CD8-positive, alpha-beta memory T cell (primary cell): ENCODE measurements around the gene CNPY4. TPM values are rescaled to one million over a fixed set of nuclear protein-coding genes. Genes with fewer than 3 reads are reported as not detected.

Source experiments
- CTCF ChIA-PET: fragments of 350-600 bp; sonication (Branson Sonifier 250); formaldehyde crosslinking; loops from one replicate; lab custom pipeline; 2021; ENCODE audit warnings: antibody characterized with exemption; lab: Charles Lee
- POLR2A ChIA-PET: fragments of 350-600 bp; sonication (Branson Sonifier 250); formaldehyde crosslinking; loops from one replicate; lab custom pipeline; 2021; ENCODE audit warnings: antibody characterized with exemption; lab: Charles Lee
- DNase-seq, 5 donors: peaks; one replicate each; pipeline versions ENCODE4 v3.0.0 to v3.0.0-alpha.2; 2020 to 2022; ENCODE audit warnings: mixed read lengths in 1 of 5
- H3K27ac ChIP-seq: one replicate; pipeline ENCODE4 v1.7.0; 2013; ENCODE audit warnings: low read depth, mild to moderate bottlenecking, low read length, moderate library complexity
- H3K27me3 ChIP-seq: 2 replicates; pipeline ENCODE4 v1.7.0; 2013; ENCODE audit warnings: low read length, mild to moderate bottlenecking; ENCODE audit not compliant: insufficient read depth, poor library complexity, severe bottlenecking
- H3K36me3 ChIP-seq: 2 replicates; pipeline ENCODE4 v1.7.0; 2013; ENCODE audit warnings: mild to moderate bottlenecking, low read length, moderate library complexity; ENCODE audit not compliant: insufficient read depth
- H3K4me1 ChIP-seq: 2 replicates; pipeline ENCODE4 v1.7.0; 2013; ENCODE audit warnings: mild to moderate bottlenecking, low read length, moderate library complexity; ENCODE audit not compliant: insufficient read depth
- H3K4me3 ChIP-seq: 2 replicates; pipeline ENCODE4 v1.7.0; 2013; ENCODE audit warnings: mild to moderate bottlenecking, low read length
- H3K9me3 ChIP-seq: 2 replicates; pipeline ENCODE4 v1.7.0; 2013; ENCODE audit warnings: mild to moderate bottlenecking, low read length
- H3K27ac Mint-ChIP-seq, 8 donors: one replicate each; pipeline ENCODE4 v1.8.0; 2020 to 2021; ENCODE audit warnings: mixed read lengths in 8 of 8, mild to moderate bottlenecking in 6 of 8, inconsistent platforms in 3 of 8, moderate library complexity in 3 of 8
- H3K27me3 Mint-ChIP-seq, 2 donors: one replicate each; pipeline ENCODE4 v1.8.0; 2020 to 2021; ENCODE audit warnings: mixed read lengths in 2 of 2, mild to moderate bottlenecking in 1 of 2, moderate library complexity in 1 of 2
- H3K36me3 Mint-ChIP-seq, 3 donors: one replicate each; pipeline ENCODE4 v1.8.0; 2020 to 2021; ENCODE audit warnings: mixed read lengths in 3 of 3, inconsistent platforms in 1 of 3, mild to moderate bottlenecking in 1 of 3
- H3K4me1 Mint-ChIP-seq, 3 donors: one replicate each; pipeline ENCODE4 v1.8.0; 2020 to 2021; ENCODE audit warnings: mixed read lengths in 3 of 3, inconsistent platforms in 1 of 3, mild to moderate bottlenecking in 1 of 3
- H3K4me3 Mint-ChIP-seq, 7 donors: one replicate each; pipeline ENCODE4 v1.8.0; 2020 to 2021; ENCODE audit warnings: mixed read lengths in 7 of 7, mild to moderate bottlenecking in 6 of 7, moderate library complexity in 4 of 7, inconsistent platforms in 2 of 7
- H3K9me3 Mint-ChIP-seq, 5 donors: one replicate each; pipeline ENCODE4 v1.8.0; 2020 to 2022; ENCODE audit warnings: mixed read lengths in 5 of 5, mild to moderate bottlenecking in 3 of 5, moderate library complexity in 2 of 5, inconsistent platforms in 1 of 5
- polyA plus RNA-seq: library from polyadenylated mRNA; unstranded; fragments of 300-500 nt; fragmentation: Illumina TruSeq; gene quantifications from one replicate; pipeline ENCODE4 v1.2.3, GENCODE V29; 2021
- total RNA-seq, 2 experiments: library from RNA; stranded (reverse); gene quantifications; one replicate each; pipeline ENCODE4 v1.2.3, GENCODE V29; 2021

Gene CNPY4
- total and polyA plus RNA-seq, 3 experiments from 2014 or later, result 18.9 to 24.1 (median 19.0) TPM

DNA sequence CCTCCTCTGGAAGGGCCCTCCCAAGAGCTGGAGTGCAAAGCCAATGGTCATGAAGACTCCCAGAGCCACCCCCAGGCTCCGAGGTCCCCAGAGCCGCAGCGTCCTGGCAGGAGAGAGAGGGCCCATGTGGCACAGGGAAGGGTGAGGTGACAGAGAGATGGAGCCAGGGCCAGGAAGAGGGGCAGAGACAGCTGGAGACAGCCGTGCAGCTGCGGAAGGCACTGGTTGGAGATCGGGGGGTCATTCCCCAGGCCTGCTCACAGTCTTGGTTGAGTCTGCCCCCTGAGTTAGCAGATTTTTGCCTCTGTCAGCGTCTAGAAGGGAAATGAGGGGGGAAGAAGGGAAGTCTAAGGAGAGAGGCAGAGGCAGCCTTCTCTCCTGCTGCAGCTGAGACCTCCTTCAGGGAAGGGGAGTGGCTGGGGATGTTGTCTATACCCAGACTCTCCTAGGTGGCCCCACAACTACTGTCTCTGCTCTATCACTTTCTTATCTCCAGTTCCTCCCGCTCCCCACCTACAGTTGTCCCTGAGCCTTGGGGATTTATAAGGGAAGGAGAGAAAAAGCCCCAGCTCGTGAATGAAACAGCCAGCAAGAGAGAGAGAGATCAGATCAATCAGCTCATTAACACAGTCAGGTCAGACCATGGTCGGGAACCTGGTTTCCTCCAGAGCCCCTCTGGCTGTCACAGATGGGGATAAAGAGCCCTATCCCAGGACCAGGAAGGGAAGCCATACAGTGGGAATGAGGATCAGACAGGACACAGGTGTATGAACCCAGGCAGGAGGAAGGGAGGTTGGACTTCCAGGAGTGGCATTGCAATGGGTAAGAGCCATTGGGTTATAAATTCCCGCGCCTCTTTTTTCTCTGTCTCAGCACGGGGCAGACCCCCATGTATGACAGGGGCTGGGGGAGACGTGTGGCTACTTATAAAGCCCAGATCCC, 47.8 kb downstream of the CNPY4 start:
- H3K36me3 Mint-ChIP-seq, result peaks cover 0 to 1% (median 0%) of the 10 kb centered on the region in 3 donors
- Histone ChIP-seq H3K9me3 (no peaks in the 10 kb centered on the region), H3K27me3 (peaks cover 8% of the 10 kb centered on the region), H3K27ac (peak overlapping the region; percentile 54), H3K4me1 (peaks cover 79% of the 10 kb centered on the region), H3K4me3 (peak overlapping the region; percentile 82), H3K36me3 (no peaks in the 10 kb centered on the region)
- H3K4me1 Mint-ChIP-seq, result peaks cover 53 to 77% (median 64%) of the 10 kb centered on the region in 3 donors
- peaks cover 32 to 35% of the 10 kb centered on the region in 2 donors for H3K27me3 Mint-ChIP-seq
- ChIA-PET POLR2A (interaction anchor here (0.5 to 2.8 kb wide), 8 partner anchors 8 to 262 kb away, joined by 3 to 18 read pairs (median 4); partner anchors contain the start of genes GPC2, LAMTOR4, STAG3 and TRAPPC14), CTCF (interaction anchor here (0.8 to 3.4 kb wide), 6 partner anchors 10 to 51 kb away, joined by 3 to 22 read pairs (median 8); partner anchors contain the start of genes GPC2, LAMTOR4, STAG3 and TRAPPC14)
- no peaks in the 10 kb centered on the region for H3K9me3 Mint-ChIP-seq
- DNase-seq, result peak in 1 of 5 donors; percentile 39
- H3K4me3 Mint-ChIP-seq, result peak overlapping the region; percentile 19 to 83 (median 75)
- peak overlapping the region in 4 of 8 donors; percentile 51 to 63 (median 54) for H3K27ac Mint-ChIP-seq

DNA sequence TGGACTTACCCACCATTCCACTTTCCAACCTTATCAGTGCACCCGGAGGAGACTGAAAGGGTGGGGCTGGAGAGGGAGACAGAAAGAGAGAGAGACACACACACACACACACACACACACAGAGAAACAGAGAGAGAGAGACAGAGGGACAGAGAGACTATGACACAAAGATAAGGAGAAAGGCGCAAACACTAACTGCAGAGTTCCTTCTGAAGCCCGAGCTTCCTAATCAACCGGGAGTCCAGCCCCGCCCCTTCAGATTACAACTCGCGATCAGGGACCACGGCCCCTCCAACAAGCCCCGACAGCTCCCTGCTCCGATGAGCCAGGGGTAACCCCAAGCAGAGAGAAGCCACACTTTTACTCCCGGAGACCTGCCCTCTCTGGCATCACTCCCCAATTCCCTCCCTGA, 48.5 kb downstream of the CNPY4 start:
- H3K9me3 ChIP-seq, result no peaks in the 10 kb centered on the region
- Mint-ChIP-seq H3K4me3 (peak overlapping the region; percentile 19 to 83 (median 75)), H3K36me3 (peaks cover 0 to 1% (median 0%) of the 10 kb centered on the region in 3 donors), H3K4me1 (peaks cover 49 to 72% (median 59%) of the 10 kb centered on the region in 3 donors), H3K27ac (peak overlapping the region in 4 of 8 donors; percentile 12 to 82 (median 57)), H3K27me3 (peaks cover 32 to 35% of the 10 kb centered on the region in 2 donors), H3K9me3 (no peaks in the 10 kb centered on the region)
- POLR2A ChIA-PET, result interaction anchor here (0.6 to 2.8 kb wide), 5 partner anchors 9 to 261 kb away, joined by 3 to 18 read pairs (median 5); partner anchors contain the start of genes GPC2, LAMTOR4, STAG3 and ZCWPW1
- DNase-seq, result peak in 1 of 5 donors; percentile 28
- peaks cover 8% of the 10 kb centered on the region for H3K27me3 ChIP-seq
- peaks cover 74% of the 10 kb centered on the region for H3K4me1 ChIP-seq
- no peaks in the 10 kb centered on the region for H3K36me3 ChIP-seq
- peak overlapping the region; percentile 54 for H3K27ac ChIP-seq
- CTCF ChIA-PET, result interaction anchor here (1.6 to 3.4 kb wide), 4 partner anchors 11 to 50 kb away, joined by 4 to 22 read pairs (median 12); partner anchors contain the start of gene TRAPPC14
- peak overlapping the region; percentile 82 for H3K4me3 ChIP-seq

DNA sequence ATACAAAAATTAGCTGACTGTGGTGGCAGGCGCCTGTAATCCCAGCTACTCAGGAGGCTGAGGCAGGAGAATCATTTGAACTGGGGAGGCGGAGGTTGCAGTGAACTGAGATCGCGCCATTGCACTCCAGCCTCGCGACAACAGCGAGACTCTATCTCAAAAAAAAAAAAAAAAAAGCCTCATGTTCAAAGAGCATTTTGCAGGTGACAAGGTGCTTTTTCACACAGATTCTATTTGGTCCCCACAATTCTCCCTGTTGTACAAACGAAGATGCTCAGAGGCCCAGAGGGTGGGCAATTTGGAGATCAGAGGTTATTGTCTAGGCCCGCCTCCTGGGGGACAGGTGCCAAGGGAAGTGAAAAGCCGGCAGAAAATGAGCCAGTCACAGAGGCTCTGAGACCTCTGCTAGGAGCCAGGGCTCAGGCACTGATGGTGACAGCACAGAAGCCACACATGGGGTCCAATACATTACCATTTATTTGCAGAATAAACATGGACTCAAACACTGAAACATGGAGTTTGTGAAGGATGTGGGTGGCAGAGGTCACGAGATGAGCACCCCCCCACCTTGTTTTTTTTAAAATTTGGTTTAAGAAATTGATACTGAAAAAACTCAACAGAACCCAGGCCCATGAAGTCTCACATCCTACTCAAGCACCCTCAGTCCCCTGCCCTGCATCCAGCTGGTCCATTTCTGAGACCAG, 49.9 kb downstream of the CNPY4 start:
- ChIA-PET POLR2A (no interaction called here), CTCF (interaction anchor here (1.6 to 3.4 kb wide), 2 partner anchors 21 to 36 kb away, joined by 4 to 11 read pairs; no protein-coding TSS in a partner anchor)
- no peak overlapping the region for H3K27ac Mint-ChIP-seq
- Histone ChIP-seq H3K4me1 (peaks cover 61% of the 10 kb centered on the region), H3K27me3 (peaks cover 8% of the 10 kb centered on the region), H3K36me3 (no peaks in the 10 kb centered on the region), H3K9me3 (no peaks in the 10 kb centered on the region), H3K4me3 (no peak overlapping the region), H3K27ac (no peak overlapping the region)
- H3K4me1 Mint-ChIP-seq, result peaks cover 42 to 58% (median 45%) of the 10 kb centered on the region in 3 donors
- peak overlapping the region in 5 of 7 donors; percentile 14 to 82 (median 74) for H3K4me3 Mint-ChIP-seq
- peaks cover 32 to 36% of the 10 kb centered on the region in 2 donors for H3K27me3 Mint-ChIP-seq
- no peaks in the 10 kb centered on the region for H3K9me3 Mint-ChIP-seq
- peaks cover 0 to 1% (median 0%) of the 10 kb centered on the region in 3 donors for H3K36me3 Mint-ChIP-seq
- peak in 1 of 5 donors; percentile 61 for DNase-seq

DNA sequence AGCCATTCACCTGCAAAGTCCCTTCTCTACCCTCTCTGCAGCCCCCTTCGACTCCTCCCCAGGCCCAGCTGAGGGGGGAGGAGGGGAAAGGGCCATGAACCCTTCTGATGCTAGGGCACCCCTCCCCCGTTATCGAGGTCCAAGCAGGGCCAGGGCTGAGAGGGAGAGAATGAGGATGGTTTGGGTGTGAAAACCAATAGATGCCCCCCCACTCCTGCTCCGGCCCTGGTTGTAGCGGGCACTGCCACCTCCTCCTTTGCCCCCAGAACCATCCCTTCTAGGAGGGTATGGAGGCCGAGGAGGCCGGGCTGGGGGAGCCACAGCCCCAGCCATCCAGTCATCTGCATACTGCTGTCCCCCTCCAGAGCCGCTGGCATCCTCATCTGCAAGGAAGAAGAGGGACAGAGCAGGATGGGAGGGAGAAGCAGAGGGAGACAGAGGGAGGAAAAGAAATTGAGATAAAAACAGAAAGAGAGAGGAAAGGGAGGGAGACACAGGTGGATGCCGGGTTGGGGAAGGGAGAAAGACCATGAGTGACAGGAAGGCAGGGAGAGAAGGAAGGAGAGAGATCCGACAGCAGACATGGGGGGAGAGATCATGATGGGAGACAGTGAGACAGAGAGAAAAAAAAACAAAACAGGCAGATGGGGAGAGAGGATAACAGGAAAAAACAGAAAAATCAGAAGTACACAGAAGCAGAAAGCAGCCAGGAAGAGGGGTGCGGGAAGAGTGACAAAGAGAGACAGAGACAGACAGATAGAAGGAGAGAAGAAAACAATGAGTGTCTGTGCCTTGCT, 50.9 kb downstream of the CNPY4 start:
- ChIA-PET POLR2A (no interaction called here), CTCF (no interaction called here)
- Mint-ChIP-seq H3K9me3 (no peaks in the 10 kb centered on the region), H3K36me3 (peaks cover 0 to 1% (median 0%) of the 10 kb centered on the region in 3 donors), H3K4me1 (peaks cover 42 to 55% (median 45%) of the 10 kb centered on the region in 3 donors), H3K27ac (peak overlapping the region in 3 of 8 donors; percentile 0 to 77 (median 11)), H3K27me3 (peaks cover 32 to 36% of the 10 kb centered on the region in 2 donors), H3K4me3 (peak overlapping the region; percentile 61 to 81 (median 72))
- peak overlapping the region; percentile 36 for H3K4me3 ChIP-seq
- H3K27me3 ChIP-seq, result peaks cover 8% of the 10 kb centered on the region
- H3K9me3 ChIP-seq, result no peaks in the 10 kb centered on the region
- H3K36me3 ChIP-seq, result no peaks in the 10 kb centered on the region
- peak in 1 of 5 donors; percentile 40 for DNase-seq
- H3K27ac ChIP-seq, result no peak overlapping the region
- peaks cover 59% of the 10 kb centered on the region for H3K4me1 ChIP-seq

DNA sequence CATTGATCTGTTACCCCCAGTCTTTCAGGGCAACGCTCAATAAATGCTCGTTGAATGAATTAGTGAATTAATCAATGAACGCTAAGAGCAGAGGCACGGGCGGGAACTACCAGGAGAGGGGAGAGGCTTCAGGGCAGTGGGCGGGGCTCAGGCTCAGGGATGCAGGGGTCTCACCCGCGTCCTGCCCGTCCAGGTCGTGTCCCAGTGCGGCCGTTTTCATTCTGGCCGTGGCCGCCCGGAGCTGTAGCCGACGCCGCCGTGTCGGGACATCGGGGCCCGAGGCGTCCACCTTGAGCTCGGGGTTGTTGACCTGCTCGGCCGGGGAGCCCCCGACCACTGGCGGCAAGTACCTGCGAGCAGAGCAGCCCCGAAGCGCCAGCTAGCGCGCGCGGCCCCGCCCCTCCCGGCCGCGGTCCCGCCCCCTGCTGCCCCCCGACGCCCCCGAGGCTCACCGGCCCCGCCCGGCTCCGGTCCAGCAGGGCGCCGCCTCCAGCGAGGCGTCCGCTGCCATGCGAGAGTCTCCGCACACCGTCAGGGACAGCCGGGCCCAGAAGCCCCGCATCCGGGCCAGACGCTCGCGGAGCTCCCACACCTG, 51.8 kb downstream of the CNPY4 start:
- Mint-ChIP-seq H3K9me3 (no peaks in the 10 kb centered on the region), H3K27me3 (peaks cover 32 to 33% of the 10 kb centered on the region in 2 donors), H3K4me3 (peak overlapping the region; percentile 62 to 81 (median 73)), H3K27ac (no peak overlapping the region), H3K4me1 (peaks cover 40 to 56% (median 41%) of the 10 kb centered on the region in 3 donors), H3K36me3 (peaks cover 0 to 1% (median 0%) of the 10 kb centered on the region in 3 donors)
- Histone ChIP-seq H3K27me3 (peaks cover 8% of the 10 kb centered on the region), H3K36me3 (no peaks in the 10 kb centered on the region), H3K27ac (no peak overlapping the region), H3K9me3 (no peaks in the 10 kb centered on the region), H3K4me1 (peaks cover 52% of the 10 kb centered on the region), H3K4me3 (peak overlapping the region; percentile 36)
- DNase-seq, result peak in 3 of 5 donors; percentile 41 to 69 (median 50)
- ChIA-PET POLR2A (interaction anchor here (1.0 kb wide), 1 partner anchor 59 kb away, joined by 4 read pairs; no protein-coding TSS in a partner anchor), CTCF (interaction anchor here (1.1 kb wide), 1 partner anchor 38 kb away, joined by 5 read pairs; no protein-coding TSS in a partner anchor)

DNA sequence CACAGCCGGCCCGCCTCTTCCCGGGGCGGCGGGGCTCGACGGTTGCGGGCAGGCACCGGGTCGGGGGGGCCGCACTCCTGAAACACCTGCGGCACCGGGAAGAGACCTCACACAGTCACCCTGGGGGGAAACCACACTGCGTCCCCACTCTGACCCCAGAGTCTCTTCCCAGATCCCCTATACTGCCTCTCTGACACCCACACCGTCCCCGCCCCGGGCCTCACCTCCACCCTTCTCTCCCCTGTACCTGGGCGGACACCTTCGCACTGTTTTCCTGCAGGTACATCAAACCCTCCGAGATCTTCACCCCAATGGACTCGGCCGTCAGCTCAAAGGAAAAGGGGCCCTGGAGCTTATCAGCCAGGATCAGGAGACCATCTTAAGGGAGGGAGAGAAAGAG, 52.4 kb downstream of the CNPY4 start:
- POLR2A ChIA-PET, result interaction anchor here (1.0 kb wide), 1 partner anchor 58 kb away, joined by 4 read pairs; no protein-coding TSS in a partner anchor
- Histone ChIP-seq H3K36me3 (no peaks in the 10 kb centered on the region), H3K27me3 (peaks cover 8% of the 10 kb centered on the region), H3K27ac (no peak overlapping the region), H3K4me1 (peaks cover 52% of the 10 kb centered on the region), H3K9me3 (no peaks in the 10 kb centered on the region), H3K4me3 (no peak overlapping the region)
- Mint-ChIP-seq H3K27ac (peak overlapping the region in 3 of 8 donors; percentile 39 to 63 (median 54)), H3K4me3 (peak overlapping the region in 6 of 7 donors; percentile 57 to 91 (median 76)), H3K36me3 (peaks cover 0 to 1% (median 0%) of the 10 kb centered on the region in 3 donors), H3K9me3 (no peaks in the 10 kb centered on the region), H3K4me1 (peaks cover 39 to 56% (median 40%) of the 10 kb centered on the region in 3 donors), H3K27me3 (peaks cover 26 to 27% of the 10 kb centered on the region in 2 donors)
- CTCF ChIA-PET, result interaction anchor here (0.9 to 1.1 kb wide), 4 partner anchors 14 to 46 kb away, joined by 3 to 5 read pairs (median 4); no protein-coding TSS in a partner anchor
- peak in 1 of 5 donors; percentile 28 for DNase-seq
